PC-3 (cell line): ENCODE data around the gene EPG5.

Experiments
- EZH2 ChIP-seq: fragments of 300-600 bp; sonication (generic); IDR thresholded peaks from one replicate; pipeline ENCODE4 v1.6.1; 2017; ENCODE audit warnings: antibody characterized with exemption, mild to moderate bottlenecking, low read length; ENCODE audit not compliant: unreplicated experiment
- EZH2phosphoT487 ChIP-seq: fragments of 300-600 bp; sonication (generic); IDR thresholded peaks from 2 replicates; pipeline ENCODE4 v1.6.1; 2018; ENCODE audit warnings: mild to moderate bottlenecking, antibody characterized with exemption, low read length, borderline replicate concordance
- TF ChIP-seq, protein P1 (sequence below): fragments of 300-600 bp; sonication (generic); conservative IDR thresholded peaks from 2 replicates; pipeline ENCODE4 v1.5.1; 2017; ENCODE audit warnings: antibody characterized with exemption, low read depth, mild to moderate bottlenecking, low read length

GRCh38 chr18:46001074-46001473 lies 33.9 kb upstream of the EPG5 start:
- TF ChIP-seq, protein P1, sequence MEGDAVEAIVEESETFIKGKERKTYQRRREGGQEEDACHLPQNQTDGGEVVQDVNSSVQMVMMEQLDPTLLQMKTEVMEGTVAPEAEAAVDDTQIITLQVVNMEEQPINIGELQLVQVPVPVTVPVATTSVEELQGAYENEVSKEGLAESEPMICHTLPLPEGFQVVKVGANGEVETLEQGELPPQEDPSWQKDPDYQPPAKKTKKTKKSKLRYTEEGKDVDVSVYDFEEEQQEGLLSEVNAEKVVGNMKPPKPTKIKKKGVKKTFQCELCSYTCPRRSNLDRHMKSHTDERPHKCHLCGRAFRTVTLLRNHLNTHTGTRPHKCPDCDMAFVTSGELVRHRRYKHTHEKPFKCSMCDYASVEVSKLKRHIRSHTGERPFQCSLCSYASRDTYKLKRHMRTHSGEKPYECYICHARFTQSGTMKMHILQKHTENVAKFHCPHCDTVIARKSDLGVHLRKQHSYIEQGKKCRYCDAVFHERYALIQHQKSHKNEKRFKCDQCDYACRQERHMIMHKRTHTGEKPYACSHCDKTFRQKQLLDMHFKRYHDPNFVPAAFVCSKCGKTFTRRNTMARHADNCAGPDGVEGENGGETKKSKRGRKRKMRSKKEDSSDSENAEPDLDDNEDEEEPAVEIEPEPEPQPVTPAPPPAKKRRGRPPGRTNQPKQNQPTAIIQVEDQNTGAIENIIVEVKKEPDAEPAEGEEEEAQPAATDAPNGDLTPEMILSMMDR = no peak
- TF ChIP-seq EZH2phosphoT487 (no peak), EZH2 (no peak)
